Fibroblast of the conjunctiva (primary cell): ENCODE results near the gene DOP1A.

Source experiments
- DNase-seq: peaks from one replicate; pipeline ENCODE4 v3.0.0-alpha.2; 2010; ENCODE audit warnings: low read depth

Gene DOP1A

DNA sequence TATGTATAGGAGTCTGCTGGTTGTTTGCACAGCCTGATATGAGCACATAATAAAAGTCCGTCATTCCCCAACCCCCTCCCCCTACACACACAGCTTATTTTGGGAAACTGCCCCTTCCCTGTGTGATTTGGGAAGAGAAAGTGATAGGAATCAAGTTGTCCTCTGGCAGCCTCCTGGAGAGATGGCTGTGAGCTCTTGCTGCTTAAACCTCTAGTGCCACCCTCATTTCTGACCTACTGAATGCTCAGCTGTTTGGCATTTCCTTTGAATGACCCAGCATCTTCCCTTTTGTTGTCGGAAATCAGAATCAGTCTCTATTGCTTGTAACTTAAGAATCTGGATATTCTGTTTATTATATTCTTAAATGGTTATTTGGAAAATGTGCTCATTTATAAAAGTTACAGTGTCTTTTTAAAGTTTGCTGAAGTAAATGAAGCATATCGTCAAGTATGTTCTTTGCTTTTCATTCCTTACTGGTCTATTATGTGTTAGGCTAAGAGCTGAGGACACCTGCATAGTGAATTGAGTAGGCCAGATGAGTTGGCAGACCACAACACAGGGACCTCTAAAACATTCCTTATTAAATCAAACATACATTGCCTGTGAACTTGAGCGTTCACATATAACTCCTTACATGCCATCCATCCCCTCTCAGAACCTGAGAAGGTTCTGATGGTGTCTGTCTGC lies 131.2 kb downstream of the DOP1A start:
- DNase-seq: no peak

DNA sequence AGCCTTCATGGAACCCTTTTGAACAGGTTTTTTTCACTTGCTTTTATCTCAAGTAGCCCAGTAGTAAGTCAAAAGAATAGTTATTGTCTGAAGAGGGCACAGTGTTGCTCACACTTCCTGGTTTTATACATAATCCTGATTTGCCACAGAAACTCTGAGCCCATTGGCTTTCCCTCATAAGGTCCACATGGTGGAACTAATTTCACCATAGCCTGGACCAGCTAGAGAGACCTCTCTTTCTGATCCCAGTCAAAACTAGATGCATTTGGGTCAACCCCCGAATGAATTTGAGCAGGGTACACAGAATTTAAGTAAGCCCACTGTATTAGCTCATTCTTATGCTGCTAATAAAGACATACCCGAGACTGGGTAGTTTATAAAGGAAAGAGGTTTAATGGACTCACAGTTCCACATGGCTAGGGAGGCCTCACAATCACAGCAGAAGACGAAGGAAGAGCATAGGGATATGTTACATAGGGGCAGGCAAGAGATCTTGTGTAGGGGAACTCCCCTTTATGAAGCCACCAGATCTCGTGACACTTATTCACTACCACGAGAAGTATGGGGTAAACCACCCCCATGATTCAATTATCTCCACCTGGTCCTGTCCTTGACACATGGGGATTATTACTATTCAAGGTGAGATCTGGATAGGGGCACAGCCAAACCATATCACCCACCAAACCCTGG lies 131.8 kb downstream of the DOP1A start:
- DNase-seq: no peak

DNA sequence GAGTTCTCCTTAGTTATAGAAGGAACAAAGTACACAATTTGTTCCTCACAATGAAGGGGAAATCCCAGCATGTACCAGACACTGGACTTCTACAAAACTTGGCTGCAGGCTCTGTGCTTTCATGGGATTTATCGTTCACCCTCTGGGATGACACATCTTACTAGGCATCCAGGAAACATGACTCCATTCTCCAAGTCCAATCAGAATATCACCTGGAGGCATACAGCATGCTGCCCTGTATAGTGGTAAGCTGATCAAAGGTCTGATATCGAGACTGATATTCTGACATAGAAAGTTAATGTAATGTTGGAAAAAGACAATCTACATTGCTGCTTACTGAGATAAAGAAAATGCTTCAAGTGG lies 132.4 kb downstream of the DOP1A start:
- DNase-seq: peak; percentile 4

DNA sequence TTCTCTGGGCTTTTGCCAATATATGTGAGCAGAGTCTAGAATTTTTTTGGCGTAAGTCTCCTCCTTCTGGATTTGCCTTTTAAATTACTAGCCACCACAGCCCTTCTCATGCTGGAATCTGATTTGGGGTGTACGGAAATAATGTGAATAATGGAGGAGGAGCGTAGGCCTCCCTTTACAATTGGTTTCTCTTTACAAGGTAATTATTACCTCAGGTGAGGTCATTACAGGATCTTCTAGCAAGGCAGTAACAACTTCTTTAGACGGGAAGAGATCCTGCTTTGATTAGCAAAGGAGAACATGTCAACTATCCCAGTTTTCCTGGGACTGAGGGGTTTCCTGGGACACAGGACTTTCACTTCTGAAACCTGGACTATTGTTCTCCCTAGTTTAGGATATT lies 134.6 kb downstream of the DOP1A start:
- DNase-seq: no peak

DNA sequence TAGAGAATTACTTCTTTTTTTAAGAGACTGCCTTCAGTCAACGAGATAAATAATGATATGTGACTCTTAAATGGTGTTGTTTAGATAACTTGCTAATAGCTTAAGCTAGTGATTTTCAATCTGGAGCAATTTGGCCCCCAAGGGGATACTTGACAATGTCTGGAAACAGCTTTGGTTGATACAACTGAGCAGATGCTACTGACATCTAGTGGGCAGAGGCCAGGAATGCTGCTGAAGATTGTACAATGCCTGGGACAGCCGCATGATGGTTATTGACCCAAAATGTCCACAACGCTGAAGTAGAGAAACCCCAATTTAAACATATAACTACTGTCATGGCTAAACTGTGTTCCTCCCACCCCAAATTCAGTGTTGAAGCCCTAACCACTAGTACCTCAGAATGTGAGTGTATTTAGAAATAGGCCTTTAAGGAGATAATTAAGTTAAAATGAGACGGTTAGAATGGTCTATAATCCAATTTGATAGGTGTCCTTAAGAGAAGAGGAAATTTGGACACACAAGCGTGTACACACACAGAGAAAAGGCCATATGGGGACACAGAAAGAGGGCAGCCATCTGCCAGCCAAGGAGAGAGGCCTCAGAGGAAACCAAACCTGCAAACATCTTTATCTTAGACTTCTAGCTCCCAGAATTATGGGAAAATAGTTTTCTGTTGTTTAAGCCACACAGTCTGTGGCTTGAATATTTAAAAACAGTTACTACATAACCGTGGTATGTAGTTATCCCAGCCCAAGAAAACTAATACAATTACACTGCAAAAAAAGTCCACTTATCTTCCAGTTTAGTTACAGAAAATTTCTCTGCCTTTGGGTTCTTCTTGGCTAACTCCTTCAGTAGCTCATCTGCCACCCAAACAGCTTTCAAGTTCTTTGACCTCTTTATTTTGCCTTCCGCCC lies 147.9 kb downstream of the DOP1A start:
- DNase-seq: peak; percentile 64

DNA sequence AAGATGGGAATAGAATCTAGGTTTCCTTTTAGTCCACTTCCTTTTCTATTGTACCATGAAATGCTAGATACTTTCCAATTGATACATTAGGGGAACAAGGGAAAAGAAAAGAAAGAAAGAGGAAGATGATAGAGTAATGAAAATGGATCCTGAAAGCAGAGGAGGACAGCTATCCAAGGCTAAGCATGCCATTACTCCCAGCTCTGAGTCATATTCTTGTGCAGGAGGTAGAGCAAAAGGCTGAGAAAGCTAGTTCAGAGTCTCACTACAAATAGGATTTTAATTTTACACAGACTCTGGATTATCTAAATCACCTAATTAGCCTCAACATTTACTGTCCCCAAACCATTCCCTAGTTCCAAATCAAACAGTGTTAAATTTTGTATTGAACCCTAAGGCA lies 149.3 kb downstream of the DOP1A start:
- no peak for DNase-seq
